NB4 (cell line): ENCODE data around the gene PRH1.

Source experiments
- DNase-seq: peaks from one replicate; pipeline ENCODE4 v3.0.0; 2010; ENCODE audit warnings: low read depth
- H3K4me3 ChIP-seq: one replicate; pipeline ENCODE4 v1.5.1; 2011; ENCODE audit warnings: mild to moderate bottlenecking, low read depth, low read length, moderate library complexity
- CTCF ChIP-seq: IDR thresholded peaks from one replicate; pipeline ENCODE4 v1.5.1; 2012; ENCODE audit warnings: low read depth, low read length
- MAX ChIP-seq: IDR thresholded peaks from 2 replicates; pipeline ENCODE4 v1.6.1; 2011; ENCODE audit warnings: low read depth, low read length
- MYC ChIP-seq: IDR thresholded peaks from 2 replicates; pipeline ENCODE4 v1.6.1; 2011; ENCODE audit warnings: low read depth, low read length
- POLR2A ChIP-seq: IDR thresholded peaks from 2 replicates; pipeline ENCODE4 v1.6.1; 2011; ENCODE audit warnings: mild to moderate bottlenecking; ENCODE audit not compliant: insufficient read length; ENCODE audit errors: extremely low read depth

Gene PRH1

GRCh38 chr12:10884086-10884725, at the start of gene PRH1:
TSS of gene PRH1 (minus strand) at chr12:10884255. CDS start at chr12:10884217, 38 bp downstream.
- H3K4me3 ChIP-seq, result no peak within 1 kb of the TSS
- no peak for DNase-seq
- TF ChIP-seq CTCF (no peak), MYC (no peak), POLR2A (no peak), MAX (no peak)

- no peak within 1 kb of the TSS for H3K4me3 ChIP-seq
- no peak for DNase-seq
- TF ChIP-seq MAX (no peak), CTCF (no peak), MYC (no peak), POLR2A (no peak)
These were observed 44.8 kb upstream of the PRH1 start, which contains the start of gene PRH2 for GRCh38 chr12:10928746-10929286. TSS of gene PRH2 (plus strand) at chr12:10929236. CDS start at chr12:10929274, 38 bp downstream.

GRCh38 chr12:10926269-10926668, 42.2 kb upstream of the PRH1 start:
- H3K4me3 ChIP-seq, result no peak overlapping the region
- TF ChIP-seq CTCF (no peak), MYC (no peak), POLR2A (no peak), MAX (no peak)
- DNase-seq, result no peak

- TF ChIP-seq CTCF (no peak), MYC (no peak), MAX (no peak), POLR2A (no peak)
- DNase-seq, result no peak
- no peak overlapping the region for H3K4me3 ChIP-seq
These were observed 35.8 kb upstream of the PRH1 start for GRCh38 chr12:10919809-10920208.

- TF ChIP-seq MAX (no peak), CTCF (no peak), MYC (no peak), POLR2A (no peak)
- H3K4me3 ChIP-seq, result no peak overlapping the region
- DNase-seq, result no peak
These were observed 26.3 kb upstream of the PRH1 start for GRCh38 chr12:10910380-10910779.

- TF ChIP-seq MYC (no peak), POLR2A (no peak), MAX (no peak), CTCF (no peak)
- DNase-seq, result no peak
- H3K4me3 ChIP-seq, result no peak within 1 kb of the TSS
These were observed 25.4 kb upstream of the PRH1 start, which contains the start of gene TAS2R13 for GRCh38 chr12:10909462-10909861. TSS of gene TAS2R13 (minus strand) at chr12:10909562. CDS start at chr12:10909298, 264 bp downstream.
